OCI-LY3 (cell line): Measurements from ENCODE around the gene HIF3A.

Experiments
- H2AFZ ChIP-seq: fragments of 200-600, 300-600 bp; shearing (Covaris generic); 2 replicates; pipeline ENCODE4 v1.6.0; 2014; ENCODE audit warnings: antibody characterized with exemption, low read depth, low read length
- H3K27ac ChIP-seq: fragments of 200-600, 300-600 bp; sonication (generic); 2 replicates; pipeline ENCODE4 v1.5.1; 2014; ENCODE audit warnings: mild to moderate bottlenecking, low read length, moderate library complexity, mixed read lengths
- H3K27me3 ChIP-seq: fragments of 200-600, 300-600 bp; sonication (generic); 2 replicates; pipeline ENCODE4 v1.6.1; 2014; ENCODE audit warnings: low read depth, low read length, mixed read lengths
- H3K36me3 ChIP-seq: fragments of 200-600, 300-600 bp; sonication (generic); replicated peaks from 2 replicates; pipeline ENCODE3; 2014; ENCODE audit warnings: low read depth, low read length, mixed read lengths
- H3K4me1 ChIP-seq: fragments of 300-600, 200-600 bp; sonication (generic); 2 replicates; pipeline ENCODE4 v1.6.1; 2014; ENCODE audit warnings: low read length, mixed read lengths
- H3K4me2 ChIP-seq: fragments of 200-600, 300-600 bp; sonication (generic); 2 replicates; pipeline ENCODE4 v1.6.1; 2014; ENCODE audit warnings: low read length, mixed read lengths
- H3K4me3 ChIP-seq: fragments of 300-600, 200-600 bp; sonication (generic); 2 replicates; pipeline ENCODE4 v1.5.1; 2014; ENCODE audit warnings: antibody characterized with exemption, mild to moderate bottlenecking, low read length, moderate library complexity
- H3K79me2 ChIP-seq: fragments of 300-600, 200-600 bp; shearing (Covaris generic); 2 replicates; pipeline ENCODE4 v1.6.1; 2014; ENCODE audit warnings: mild to moderate bottlenecking, low read length, mixed read lengths
- H3K9ac ChIP-seq: fragments of 300-600, 200-600 bp; shearing (Covaris generic); 2 replicates; pipeline ENCODE4 v1.6.0; 2014; ENCODE audit warnings: mild to moderate bottlenecking, low read length, moderate library complexity
- H3K9me3 ChIP-seq: fragments of 200-600, 300-600 bp; shearing (Covaris generic); 2 replicates; pipeline ENCODE4 v1.6.1; 2014; ENCODE audit warnings: low read length, mixed read lengths; ENCODE audit not compliant: insufficient read depth
- H4K20me1 ChIP-seq: fragments of 200-600, 300-600 bp; sonication (generic); 2 replicates; pipeline ENCODE4 v1.6.1; 2016; ENCODE audit warnings: low read length, mixed read lengths; ENCODE audit not compliant: insufficient read depth
- EZH2phosphoT487 ChIP-seq: fragments of 200-600 bp; shearing (Covaris generic); IDR thresholded peaks from 2 replicates; pipeline ENCODE4 v1.6.1; 2018; ENCODE audit warnings: antibody characterized with exemption, mixed run types, low read depth
- TF ChIP-seq, protein P1 (sequence below): fragments of 200-600, 300-600 bp; sonication (generic); IDR thresholded peaks from 2 replicates; pipeline ENCODE4 v1.5.1; 2014; ENCODE audit warnings: antibody characterized with exemption, low read length, low read depth

HIF3A gene

DNA sequence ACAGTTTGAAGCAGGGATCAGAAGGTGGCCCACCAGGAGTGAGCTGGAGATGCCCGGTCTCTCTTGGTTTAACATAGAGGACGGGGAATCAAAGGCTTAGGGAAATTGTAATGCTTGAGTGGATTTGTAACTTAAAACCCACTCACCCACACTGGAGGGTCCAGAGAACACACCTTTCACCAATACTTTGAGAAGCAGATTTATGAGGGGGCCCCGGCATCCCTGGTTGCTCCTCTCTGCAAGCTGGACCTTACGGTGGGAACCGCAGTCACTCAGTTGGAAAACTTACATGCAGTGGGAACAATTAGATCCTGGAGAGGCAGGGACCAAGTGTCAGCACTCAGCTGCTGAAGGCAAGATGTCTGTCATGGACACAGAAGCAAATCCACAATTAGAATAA is 70.6 kb downstream of the HIF3A start:
- TF ChIP-seq EZH2phosphoT487: no peak
- TF ChIP-seq, protein P1, sequence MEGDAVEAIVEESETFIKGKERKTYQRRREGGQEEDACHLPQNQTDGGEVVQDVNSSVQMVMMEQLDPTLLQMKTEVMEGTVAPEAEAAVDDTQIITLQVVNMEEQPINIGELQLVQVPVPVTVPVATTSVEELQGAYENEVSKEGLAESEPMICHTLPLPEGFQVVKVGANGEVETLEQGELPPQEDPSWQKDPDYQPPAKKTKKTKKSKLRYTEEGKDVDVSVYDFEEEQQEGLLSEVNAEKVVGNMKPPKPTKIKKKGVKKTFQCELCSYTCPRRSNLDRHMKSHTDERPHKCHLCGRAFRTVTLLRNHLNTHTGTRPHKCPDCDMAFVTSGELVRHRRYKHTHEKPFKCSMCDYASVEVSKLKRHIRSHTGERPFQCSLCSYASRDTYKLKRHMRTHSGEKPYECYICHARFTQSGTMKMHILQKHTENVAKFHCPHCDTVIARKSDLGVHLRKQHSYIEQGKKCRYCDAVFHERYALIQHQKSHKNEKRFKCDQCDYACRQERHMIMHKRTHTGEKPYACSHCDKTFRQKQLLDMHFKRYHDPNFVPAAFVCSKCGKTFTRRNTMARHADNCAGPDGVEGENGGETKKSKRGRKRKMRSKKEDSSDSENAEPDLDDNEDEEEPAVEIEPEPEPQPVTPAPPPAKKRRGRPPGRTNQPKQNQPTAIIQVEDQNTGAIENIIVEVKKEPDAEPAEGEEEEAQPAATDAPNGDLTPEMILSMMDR: no peak
- no peak overlapping the region for H3K9ac ChIP-seq
- peaks cover 52% of the 10 kb centered on the region for H3K36me3 ChIP-seq
- no peaks in the 10 kb centered on the region for H3K4me1 ChIP-seq
- no peak overlapping the region for H2AFZ ChIP-seq
- no peaks in the 10 kb centered on the region for H3K9me3 ChIP-seq
- no peak overlapping the region for H3K27ac ChIP-seq
- H4K20me1 ChIP-seq: peaks cover 23% of the 10 kb centered on the region
- no peak overlapping the region for H3K4me2 ChIP-seq
- no peaks in the 10 kb centered on the region for H3K27me3 ChIP-seq
- peaks cover 83% of the 10 kb centered on the region for H3K79me2 ChIP-seq
- H3K4me3 ChIP-seq: no peak overlapping the region

DNA sequence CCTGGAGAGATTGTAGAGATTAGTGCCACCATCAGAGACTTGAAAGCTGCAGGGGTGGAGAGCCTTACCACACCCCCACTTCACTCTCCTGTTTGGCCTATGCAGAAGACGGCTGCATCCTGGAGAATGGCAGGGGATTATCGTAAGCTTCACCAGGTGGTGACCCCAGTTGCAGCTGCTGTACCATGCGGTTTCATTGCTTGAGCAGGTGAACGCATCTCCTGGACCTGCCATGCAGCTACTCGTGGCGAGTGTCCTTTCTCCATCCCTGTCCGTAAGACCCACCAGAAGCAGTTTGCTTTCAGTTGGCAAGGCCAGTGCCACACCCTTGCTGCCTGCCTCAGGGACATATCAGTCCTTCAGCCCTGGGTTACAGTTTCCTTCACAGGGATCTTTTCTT is 71.3 kb downstream of the HIF3A start:
- Histone ChIP-seq H3K9ac (no peak overlapping the region), H2AFZ (no peak overlapping the region), H3K27me3 (no peaks in the 10 kb centered on the region), H4K20me1 (peaks cover 29% of the 10 kb centered on the region), H3K79me2 (peaks cover 90% of the 10 kb centered on the region), H3K36me3 (peaks cover 56% of the 10 kb centered on the region), H3K27ac (no peak overlapping the region), H3K4me2 (no peak overlapping the region), H3K4me3 (no peak overlapping the region), H3K9me3 (no peaks in the 10 kb centered on the region), H3K4me1 (no peaks in the 10 kb centered on the region)
- TF ChIP-seq EZH2phosphoT487: no peak
- TF ChIP-seq, protein P1: no peak

DNA sequence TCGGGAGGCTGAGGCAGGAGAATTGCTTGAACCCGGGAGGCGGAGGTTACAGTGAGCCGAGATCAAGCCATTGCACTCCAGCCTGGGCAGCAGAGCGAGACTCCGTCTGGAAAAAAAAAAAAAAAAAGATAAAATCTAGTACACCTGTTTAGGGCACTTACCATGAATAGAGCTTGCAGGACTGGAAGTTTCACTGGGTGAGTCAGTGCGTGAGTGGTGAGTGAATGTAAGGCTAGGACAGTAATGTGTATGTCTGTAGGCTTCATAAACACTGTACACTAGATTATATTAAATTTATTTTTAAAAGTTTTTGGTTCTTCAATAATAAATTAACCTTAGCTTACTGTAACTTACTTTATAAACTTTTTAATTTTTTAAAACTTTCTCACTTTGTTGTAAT is 73.0 kb downstream of the HIF3A start:
- no peaks in the 10 kb centered on the region for H3K9me3 ChIP-seq
- H3K4me3 ChIP-seq: no peak overlapping the region
- no peak overlapping the region for H3K9ac ChIP-seq
- peaks cover 91% of the 10 kb centered on the region for H3K79me2 ChIP-seq
- TF ChIP-seq, protein P1: no peak
- no peak for TF ChIP-seq EZH2phosphoT487
- H3K27ac ChIP-seq: no peak overlapping the region
- no peak overlapping the region for H3K4me2 ChIP-seq
- H4K20me1 ChIP-seq: peaks cover 41% of the 10 kb centered on the region
- H3K27me3 ChIP-seq: no peaks in the 10 kb centered on the region
- H3K4me1 ChIP-seq: no peaks in the 10 kb centered on the region
- no peak overlapping the region for H2AFZ ChIP-seq
- H3K36me3 ChIP-seq: peaks cover 48% of the 10 kb centered on the region

DNA sequence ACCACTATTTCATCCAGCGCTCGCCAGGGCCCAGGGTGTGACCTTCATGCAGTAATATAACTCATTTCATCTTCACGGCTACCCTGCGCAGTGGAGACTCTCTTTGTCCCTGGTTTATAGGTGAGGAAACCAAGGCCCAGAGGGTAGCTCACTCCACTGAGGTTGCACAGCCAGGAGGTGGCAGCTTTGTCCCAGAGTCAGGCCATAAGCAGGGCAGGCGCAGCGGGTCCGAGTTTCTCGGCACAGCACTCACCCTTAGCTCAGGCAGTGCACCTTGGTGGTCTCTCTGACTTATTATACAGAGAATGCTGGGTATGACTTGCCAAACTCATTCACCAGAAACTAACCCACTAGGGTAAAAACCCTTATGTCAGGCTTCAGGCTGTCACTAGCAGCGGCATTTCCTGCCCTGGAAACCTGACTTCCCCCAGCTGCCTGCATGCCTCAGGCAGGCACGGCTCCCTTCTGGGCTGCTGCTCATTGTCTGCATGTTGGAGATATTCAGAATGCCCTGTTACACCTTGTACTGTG is 74.6 kb downstream of the HIF3A start:
- TF ChIP-seq EZH2phosphoT487: no peak
- TF ChIP-seq, protein P1: no peak; the same call in 1 of the 2 replicates
- Histone ChIP-seq H3K4me1 (no peaks in the 10 kb centered on the region), H4K20me1 (peaks cover 39% of the 10 kb centered on the region), H3K79me2 (peaks cover 76% of the 10 kb centered on the region), H3K9ac (no peak overlapping the region), H3K27ac (no peak overlapping the region), H3K4me2 (no peak overlapping the region), H2AFZ (no peak overlapping the region), H3K4me3 (no peak overlapping the region), H3K27me3 (no peaks in the 10 kb centered on the region), H3K9me3 (no peaks in the 10 kb centered on the region), H3K36me3 (peaks cover 51% of the 10 kb centered on the region)
